ENCODE results near the gene ANKH. TPM values are rescaled to one million over a fixed set of nuclear protein-coding genes. Genes with fewer than 3 reads are reported as not detected.
"Not testable (repeated sequence)": the region's sequence is repeated elsewhere in the genome, so short reads cannot be mapped to it uniquely, and the experiment has no call there.

ANKH gene
- total and polyA plus RNA-seq, 4 donors: 10.8 to 46.7 (median 17.2) TPM

GRCh38 chr5:14802541-14802940 is 69.0 kb downstream of the ANKH start:
- no peaks in the 10 kb centered on the region for H3K36me3 ChIP-seq (ENCODE audit: control insufficient read depth in 4 of 4, insufficient read depth in 4 of 4, low read length in 4 of 4)
- no peak for DNase-seq
- no peak overlapping the region for H3K27ac ChIP-seq (ENCODE audit: low read depth in 1 of 2, low read length in 1 of 2)
- H3K4me3 ChIP-seq: no peak overlapping the region
- no peaks in the 10 kb centered on the region for H3K9me3 ChIP-seq (ENCODE audit: control insufficient read depth in 4 of 4, insufficient read depth in 3 of 4, low read length in 3 of 4)
- H3K4me1 ChIP-seq (ENCODE audit: control insufficient read depth in 5 of 5, insufficient read depth in 5 of 5, low read length in 5 of 5): peaks cover 0 to 12% (median 3%) of the 10 kb centered on the region in 5 donors
- 81 to 95% methylated on average over 3 of the region's 3 CpGs for WGBS, 2 donors
- H3K27me3 ChIP-seq (ENCODE audit: control insufficient read depth in 3 of 3, insufficient read depth in 3 of 3, low read length in 2 of 3): no peaks in the 10 kb centered on the region
- no peak for TF ChIP-seq CTCF (IDR thresholded peaks at IDR 0.05; ENCODE audit: control extremely low read depth, extremely low read depth)
- no peak overlapping the region for H3K9ac ChIP-seq (ENCODE audit: insufficient read depth in 1 of 2, low read length in 2 of 2)
- ATAC-seq (ENCODE audit: insufficient read depth, low FRiP score): no peak

DNA sequence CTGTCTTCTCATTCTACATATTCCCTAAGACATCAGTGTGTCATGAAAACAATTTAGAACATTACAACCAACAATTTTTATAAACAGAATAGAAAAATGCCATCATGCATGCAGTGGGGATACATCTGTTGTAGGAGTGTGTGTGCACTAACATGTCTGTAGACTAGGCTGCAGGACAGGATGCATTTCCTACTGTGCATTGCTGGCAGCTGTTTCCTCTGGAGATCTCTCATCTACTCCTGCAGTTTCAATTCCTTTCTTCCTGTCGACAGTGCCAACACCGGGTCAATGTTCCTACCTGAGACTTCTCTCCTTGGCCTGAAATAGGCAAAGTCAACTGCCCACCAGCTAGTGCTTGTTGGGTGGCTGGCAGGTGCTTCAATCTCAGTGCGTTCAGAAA is 69.8 kb downstream of the ANKH start:
- DNase-seq: peak in 2 of 3 donors; percentile 5 to 17
- H3K27ac ChIP-seq (ENCODE audit: low read depth in 1 of 2, low read length in 1 of 2): no peak overlapping the region
- H3K27me3 ChIP-seq (ENCODE audit: control insufficient read depth in 3 of 3, insufficient read depth in 3 of 3, low read length in 2 of 3): no peaks in the 10 kb centered on the region
- no peak overlapping the region for H3K9ac ChIP-seq (ENCODE audit: insufficient read depth in 1 of 2, low read length in 2 of 2)
- H3K4me1 ChIP-seq (ENCODE audit: control insufficient read depth in 5 of 5, insufficient read depth in 5 of 5, low read length in 5 of 5): peaks cover 0 to 12% (median 3%) of the 10 kb centered on the region in 5 donors
- WGBS, 2 donors: 54 to 57% methylated on average over 3 of the region's 3 CpGs
- no peak for ATAC-seq (ENCODE audit: insufficient read depth, low FRiP score)
- TF ChIP-seq CTCF (IDR thresholded peaks at IDR 0.05; ENCODE audit: control extremely low read depth, extremely low read depth): no peak
- H3K36me3 ChIP-seq (ENCODE audit: control insufficient read depth in 4 of 4, insufficient read depth in 4 of 4, low read length in 4 of 4): no peaks in the 10 kb centered on the region
- H3K4me3 ChIP-seq: no peak overlapping the region
- H3K9me3 ChIP-seq (ENCODE audit: control insufficient read depth in 4 of 4, insufficient read depth in 3 of 4, low read length in 3 of 4): no peaks in the 10 kb centered on the region

GRCh38 chr5:14797385-14797784 is 74.2 kb downstream of the ANKH start:
- H3K27ac ChIP-seq (ENCODE audit: low read depth in 1 of 2, low read length in 1 of 2); ATAC-seq (ENCODE audit: insufficient read depth, low FRiP score); H3K9me3 ChIP-seq (ENCODE audit: control insufficient read depth in 4 of 4, insufficient read depth in 3 of 4, low read length in 3 of 4); H3K27me3 ChIP-seq (ENCODE audit: control insufficient read depth in 3 of 3, insufficient read depth in 3 of 3, low read length in 2 of 3); H3K9ac ChIP-seq (ENCODE audit: insufficient read depth in 1 of 2, low read length in 2 of 2); DNase-seq; H3K4me1 ChIP-seq (ENCODE audit: control insufficient read depth in 5 of 5, insufficient read depth in 5 of 5, low read length in 5 of 5); H3K4me3 ChIP-seq; H3K36me3 ChIP-seq (ENCODE audit: control insufficient read depth in 4 of 4, insufficient read depth in 4 of 4, low read length in 4 of 4): not testable (repeated sequence)
- 97 to 98% methylated on average over 4 of the region's 4 CpGs for WGBS, 2 donors

DNA sequence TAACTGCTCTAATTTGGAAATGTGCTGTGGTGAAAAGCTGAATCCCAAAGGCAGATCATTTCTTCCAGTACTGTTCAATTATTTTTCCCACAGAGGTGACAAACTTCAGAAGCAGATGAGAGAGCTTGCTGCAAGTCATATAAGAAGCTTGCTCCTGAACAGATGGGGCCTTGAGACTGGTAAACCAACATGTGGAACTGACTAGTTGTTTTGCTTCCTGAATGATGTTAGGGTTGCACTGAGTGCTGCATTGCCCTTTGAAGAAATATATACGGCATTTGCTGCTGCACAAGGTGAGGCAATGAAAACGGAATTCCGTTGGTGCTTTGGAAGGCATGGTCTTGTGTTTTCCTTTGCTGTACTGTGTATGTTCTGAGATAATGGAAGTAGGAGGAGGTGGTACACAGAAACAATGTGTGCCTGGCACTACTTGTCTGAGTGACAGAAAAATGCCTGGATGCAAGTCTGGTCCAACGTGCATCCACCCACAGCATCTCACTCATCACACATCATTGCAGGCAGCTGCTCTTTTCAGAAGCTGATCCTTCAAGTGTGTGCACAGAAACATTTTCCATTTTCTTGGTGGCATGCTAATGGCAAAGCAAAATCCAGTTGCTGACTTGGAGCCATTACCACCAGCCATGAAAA is 76.9 kb downstream of the ANKH start:
- Histone ChIP-seq H3K27ac (ENCODE audit: low read depth in 1 of 2, low read length in 1 of 2) (no peak overlapping the region), H3K9me3 (ENCODE audit: control insufficient read depth in 4 of 4, insufficient read depth in 3 of 4, low read length in 3 of 4) (no peaks in the 10 kb centered on the region), H3K9ac (ENCODE audit: insufficient read depth in 1 of 2, low read length in 2 of 2) (no peak overlapping the region), H3K36me3 (ENCODE audit: control insufficient read depth in 4 of 4, insufficient read depth in 4 of 4, low read length in 4 of 4) (no peaks in the 10 kb centered on the region), H3K27me3 (ENCODE audit: control insufficient read depth in 3 of 3, insufficient read depth in 3 of 3, low read length in 2 of 3) (no peaks in the 10 kb centered on the region), H3K4me1 (ENCODE audit: control insufficient read depth in 5 of 5, insufficient read depth in 5 of 5, low read length in 5 of 5) (peaks cover 0 to 10% (median 0%) of the 10 kb centered on the region in 5 donors), H3K4me3 (no peak overlapping the region)
- DNase-seq (no peak), ATAC-seq (ENCODE audit: insufficient read depth, low FRiP score) (no peak)
- WGBS, 2 donors: 67 to 70% methylated on average over 4 of the region's 4 CpGs
- TF ChIP-seq CTCF (IDR thresholded peaks at IDR 0.05; ENCODE audit: control extremely low read depth, extremely low read depth): no peak
